Astrocyte of the cerebellum (primary cell): Measurements from ENCODE around the gene DCUN1D4.

Experiments
- DNase-seq: peaks from one replicate; pipeline ENCODE4 v3.0.0-alpha.2; 2011; ENCODE audit warnings: low read depth
- H3K4me3 ChIP-seq: 2 replicates; pipeline ENCODE4 v1.5.1; 2011; ENCODE audit warnings: mild to moderate bottlenecking, low read depth, low read length, moderate library complexity
- in situ Hi-C: cut with HindIII; loops from 2 replicates; pipeline ENCODE4 v1.10.0; 2017; ENCODE audit warnings: low sequenced_read_pairs
- TF ChIP-seq, protein P1 (sequence below): IDR thresholded peaks from 2 replicates; pipeline ENCODE4 v1.5.1; 2012; ENCODE audit warnings: low read length, low read depth, moderate library complexity, mild to moderate bottlenecking; ENCODE audit errors: missing control alignments

DCUN1D4 gene

DNA sequence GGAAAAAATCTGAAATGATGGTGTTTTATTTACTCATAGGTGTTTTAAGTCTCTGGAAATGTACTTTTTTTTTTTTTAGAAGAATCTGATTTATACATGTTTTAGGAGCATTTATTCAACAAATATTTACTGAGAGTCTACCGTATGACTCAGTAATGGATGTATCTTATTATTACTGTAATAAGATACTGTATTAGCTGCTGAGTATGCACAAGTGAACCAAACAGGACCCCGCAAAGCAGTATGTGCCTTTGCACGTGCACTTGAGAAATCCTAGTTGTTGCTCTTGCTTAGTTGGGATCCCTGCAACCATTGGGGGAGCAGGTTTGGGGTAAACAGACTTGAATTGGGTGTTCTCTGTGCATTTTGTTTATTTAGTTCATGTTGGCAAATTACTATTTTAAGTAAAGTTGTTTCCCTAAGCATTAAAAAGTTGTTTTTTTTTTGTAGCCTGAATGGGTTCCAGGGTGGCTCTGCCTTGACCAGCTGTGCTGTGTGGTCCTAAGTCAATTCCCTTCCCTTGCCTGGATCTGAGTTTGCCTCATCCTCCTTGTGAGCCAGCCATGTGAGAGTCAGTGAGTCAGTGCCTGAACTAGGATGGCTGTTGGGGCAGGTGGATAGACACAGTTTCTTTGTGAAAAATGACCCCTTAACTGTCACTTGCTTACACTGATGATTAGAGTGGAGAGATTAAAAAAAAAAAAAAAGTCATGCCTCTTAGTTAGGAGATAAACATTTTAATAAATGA is 27.7 kb downstream of the DCUN1D4 start:
- in situ Hi-C loops: no loop called here
- no peak for DNase-seq
- TF ChIP-seq, protein P1, sequence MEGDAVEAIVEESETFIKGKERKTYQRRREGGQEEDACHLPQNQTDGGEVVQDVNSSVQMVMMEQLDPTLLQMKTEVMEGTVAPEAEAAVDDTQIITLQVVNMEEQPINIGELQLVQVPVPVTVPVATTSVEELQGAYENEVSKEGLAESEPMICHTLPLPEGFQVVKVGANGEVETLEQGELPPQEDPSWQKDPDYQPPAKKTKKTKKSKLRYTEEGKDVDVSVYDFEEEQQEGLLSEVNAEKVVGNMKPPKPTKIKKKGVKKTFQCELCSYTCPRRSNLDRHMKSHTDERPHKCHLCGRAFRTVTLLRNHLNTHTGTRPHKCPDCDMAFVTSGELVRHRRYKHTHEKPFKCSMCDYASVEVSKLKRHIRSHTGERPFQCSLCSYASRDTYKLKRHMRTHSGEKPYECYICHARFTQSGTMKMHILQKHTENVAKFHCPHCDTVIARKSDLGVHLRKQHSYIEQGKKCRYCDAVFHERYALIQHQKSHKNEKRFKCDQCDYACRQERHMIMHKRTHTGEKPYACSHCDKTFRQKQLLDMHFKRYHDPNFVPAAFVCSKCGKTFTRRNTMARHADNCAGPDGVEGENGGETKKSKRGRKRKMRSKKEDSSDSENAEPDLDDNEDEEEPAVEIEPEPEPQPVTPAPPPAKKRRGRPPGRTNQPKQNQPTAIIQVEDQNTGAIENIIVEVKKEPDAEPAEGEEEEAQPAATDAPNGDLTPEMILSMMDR: no peak
- H3K4me3 ChIP-seq: no peak overlapping the region

DNA sequence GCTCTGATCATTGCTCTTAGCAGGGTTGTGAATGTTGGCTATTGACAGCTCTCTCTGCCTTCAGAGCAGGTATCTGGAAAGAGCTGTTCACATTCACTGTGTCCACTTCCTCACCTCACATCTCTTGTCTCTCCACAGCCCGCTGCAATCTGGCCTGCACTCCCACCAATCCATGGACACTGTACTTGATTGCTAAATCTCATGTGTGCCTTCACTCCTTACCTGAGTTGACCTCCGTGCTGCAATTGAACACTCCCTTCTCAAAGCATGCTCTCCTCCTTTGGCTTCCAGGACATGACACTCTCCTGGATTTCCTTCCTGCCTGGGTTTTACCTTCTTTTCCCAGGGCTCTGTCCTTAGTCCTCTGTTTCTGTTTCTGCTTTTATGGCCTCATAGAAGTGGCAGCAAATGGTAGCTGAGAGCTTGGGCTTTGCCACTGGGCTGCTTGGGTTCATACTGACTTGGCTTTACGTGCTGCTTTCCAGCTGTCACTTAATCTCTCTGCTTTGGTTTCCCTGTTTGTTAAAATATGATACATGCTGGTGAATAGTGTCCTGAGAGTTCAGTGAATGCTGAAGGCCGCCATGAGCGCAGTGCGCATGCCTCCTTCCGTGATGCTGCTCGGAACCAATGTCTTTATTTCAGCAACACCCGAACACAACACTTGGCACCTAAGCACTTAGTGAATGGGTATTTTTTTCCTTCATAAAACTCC is 29.5 kb downstream of the DCUN1D4 start:
- in situ Hi-C loops: no loop called here
- TF ChIP-seq, protein P1: no peak
- no peak overlapping the region for H3K4me3 ChIP-seq
- no peak for DNase-seq

DNA sequence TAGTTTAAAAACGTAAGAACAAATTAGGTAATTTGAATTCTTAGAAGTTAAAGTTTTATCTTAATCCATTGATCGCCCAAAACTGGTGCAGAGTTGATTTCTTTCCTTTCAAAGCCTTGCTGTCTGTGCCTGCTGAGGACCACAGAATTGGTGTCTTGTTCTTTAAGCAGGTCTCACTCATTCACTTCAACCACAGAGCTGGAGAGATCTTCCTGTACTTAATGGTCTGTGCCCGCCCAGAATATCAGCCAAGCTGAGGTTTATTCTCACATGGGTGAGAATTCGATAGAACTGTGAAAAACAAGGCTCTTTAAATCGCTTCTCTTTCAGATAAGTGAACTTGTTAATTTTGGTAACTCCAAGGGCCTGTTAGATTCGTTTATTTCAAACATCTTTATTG is 31.6 kb downstream of the DCUN1D4 start:
- in situ Hi-C loops: no loop called here
- DNase-seq: no peak
- TF ChIP-seq, protein P1: no peak
- H3K4me3 ChIP-seq: no peak overlapping the region

DNA sequence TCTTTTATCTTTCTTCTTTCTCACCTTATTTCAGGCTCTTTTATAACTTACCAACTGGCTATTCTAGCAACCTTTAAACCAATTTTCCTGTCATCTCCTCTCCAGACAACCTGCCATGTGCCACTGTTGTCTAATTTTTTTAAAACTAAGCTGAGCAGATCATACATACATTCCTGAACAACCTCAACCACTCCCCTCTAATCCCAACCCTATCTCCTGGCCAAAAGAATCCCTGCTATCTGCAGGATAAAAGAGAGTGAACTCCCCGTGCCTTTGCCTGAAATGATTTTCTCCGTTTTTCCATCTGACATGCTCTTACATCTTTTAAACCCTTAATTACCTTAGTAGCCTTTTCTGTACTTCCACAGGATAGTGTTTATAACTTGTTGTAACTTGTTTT is 35.5 kb downstream of the DCUN1D4 start:
- TF ChIP-seq, protein P1: no peak
- in situ Hi-C loops: no loop called here
- no peak for DNase-seq
- H3K4me3 ChIP-seq: no peak overlapping the region

DNA sequence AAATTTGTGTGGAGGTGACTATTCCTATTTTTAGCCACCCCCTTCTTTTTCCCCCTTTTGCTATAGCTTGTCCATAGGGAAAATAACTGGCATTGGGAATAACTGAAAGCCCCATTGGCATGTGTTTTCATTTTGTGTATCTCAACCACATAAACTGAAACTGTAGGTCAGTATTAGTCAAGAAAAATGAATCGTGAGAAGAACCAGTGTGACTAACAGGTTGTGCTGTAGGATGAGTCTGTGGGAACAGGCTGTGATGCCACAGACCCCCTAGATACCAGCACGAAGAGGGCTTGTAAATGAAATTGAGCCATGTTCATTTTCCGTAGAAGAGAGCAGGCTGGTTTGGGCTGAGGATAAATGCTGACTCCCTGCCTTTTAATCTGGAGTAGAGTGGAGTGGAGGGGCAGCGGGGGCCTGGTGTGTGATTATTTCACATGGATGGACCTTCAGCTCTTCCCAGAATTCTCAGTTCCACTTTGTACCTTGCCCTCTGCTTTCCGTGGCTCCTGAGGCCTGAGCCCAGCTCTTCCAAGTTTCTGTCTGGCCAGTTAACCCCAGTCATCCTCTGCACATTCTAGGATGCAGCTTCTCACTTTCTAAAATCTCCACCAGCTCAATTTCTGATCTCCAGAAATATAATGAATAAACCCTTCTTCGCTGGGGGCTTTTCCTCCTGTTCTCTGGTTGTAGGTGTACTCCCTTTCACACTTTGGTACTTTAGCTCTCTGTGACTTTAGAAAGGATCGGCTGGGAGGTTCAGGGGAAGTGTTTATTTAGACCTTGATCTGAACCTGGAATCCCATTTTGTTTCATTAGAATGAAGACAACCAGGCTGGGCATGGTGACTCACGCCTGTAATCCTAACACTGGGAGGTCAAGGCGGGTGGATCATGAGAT is 37.3 kb downstream of the DCUN1D4 start:
- DNase-seq: no peak
- in situ Hi-C loops: no loop called here
- no peak overlapping the region for H3K4me3 ChIP-seq
- TF ChIP-seq, protein P1: no peak

DNA sequence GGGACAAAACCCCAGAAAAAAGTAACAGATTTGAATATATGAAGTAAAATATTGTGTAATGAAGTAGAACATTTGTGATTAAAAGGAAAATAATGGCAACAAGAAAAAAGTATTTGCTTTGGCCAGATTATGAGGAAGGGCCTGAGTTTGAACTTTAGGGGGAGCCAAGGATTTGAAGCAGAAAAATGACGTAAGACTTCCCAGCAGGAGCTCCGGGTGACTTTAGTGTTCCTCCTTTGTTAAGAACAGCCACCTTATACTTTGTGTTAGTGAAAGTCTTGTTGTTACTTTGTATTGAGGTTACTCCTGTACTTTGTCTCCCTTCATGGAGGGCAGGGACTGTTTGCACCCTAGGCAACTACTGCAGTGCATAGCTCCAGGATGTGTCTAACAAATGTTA is 41.1 kb downstream of the DCUN1D4 start:
- in situ Hi-C loops: no loop called here
- peak; percentile 16 for DNase-seq
- TF ChIP-seq, protein P1: no peak
- no peak overlapping the region for H3K4me3 ChIP-seq
